Right hindlimb (tissue), 1 donor: Measurements from ENCODE around the gene ITGA5.

Experiments
- DNase-seq: peaks from one replicate; pipeline ENCODE4 v3.0.0-alpha.2; 2018

Gene ITGA5

DNA sequence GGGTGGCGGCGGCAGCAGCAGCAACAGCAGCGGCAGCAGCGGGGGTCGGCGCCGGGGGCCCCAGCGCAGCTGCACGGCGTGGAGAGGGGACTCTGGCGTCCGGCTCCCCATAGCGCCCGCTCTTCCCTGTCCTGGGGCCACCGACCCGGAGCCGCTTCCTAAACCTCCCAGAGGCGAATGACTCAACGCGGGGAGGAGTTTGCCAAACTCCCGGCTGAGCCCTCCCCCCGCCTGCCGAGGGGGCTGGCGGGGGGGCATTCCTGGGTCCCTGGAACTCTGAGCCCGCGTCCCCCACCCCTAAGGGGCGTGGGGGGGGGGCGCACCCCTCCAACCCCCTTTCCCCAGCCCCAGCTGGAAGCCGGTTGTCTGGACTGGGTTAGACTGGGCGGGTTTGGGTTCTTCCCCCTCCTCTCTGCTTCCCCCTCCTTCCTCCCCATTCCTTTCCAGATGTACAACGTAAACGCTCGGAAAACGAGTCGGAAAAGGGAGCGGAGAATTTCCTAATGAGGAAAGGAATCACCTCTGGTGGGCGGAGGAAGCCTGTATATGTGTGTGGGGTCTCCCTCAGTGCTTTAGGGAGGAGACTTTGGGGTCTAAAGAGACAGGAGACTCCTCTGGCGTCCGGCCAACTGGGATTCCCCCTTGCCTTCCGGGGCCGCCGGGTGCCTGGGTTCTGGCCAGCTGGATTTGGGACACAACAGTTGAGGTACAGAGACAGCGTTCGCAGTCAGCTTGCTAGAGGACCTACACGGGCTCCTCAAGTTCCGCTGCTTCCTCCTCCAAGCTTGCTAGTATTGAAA is at the start of gene ITGA5:
Gene ITGA5 (minus strand): TSS at position 179 of the 800 bp plus-strand sequence. CDS start 68 bp downstream, at position 111.
- DNase-seq: peak; percentile 79

DNA sequence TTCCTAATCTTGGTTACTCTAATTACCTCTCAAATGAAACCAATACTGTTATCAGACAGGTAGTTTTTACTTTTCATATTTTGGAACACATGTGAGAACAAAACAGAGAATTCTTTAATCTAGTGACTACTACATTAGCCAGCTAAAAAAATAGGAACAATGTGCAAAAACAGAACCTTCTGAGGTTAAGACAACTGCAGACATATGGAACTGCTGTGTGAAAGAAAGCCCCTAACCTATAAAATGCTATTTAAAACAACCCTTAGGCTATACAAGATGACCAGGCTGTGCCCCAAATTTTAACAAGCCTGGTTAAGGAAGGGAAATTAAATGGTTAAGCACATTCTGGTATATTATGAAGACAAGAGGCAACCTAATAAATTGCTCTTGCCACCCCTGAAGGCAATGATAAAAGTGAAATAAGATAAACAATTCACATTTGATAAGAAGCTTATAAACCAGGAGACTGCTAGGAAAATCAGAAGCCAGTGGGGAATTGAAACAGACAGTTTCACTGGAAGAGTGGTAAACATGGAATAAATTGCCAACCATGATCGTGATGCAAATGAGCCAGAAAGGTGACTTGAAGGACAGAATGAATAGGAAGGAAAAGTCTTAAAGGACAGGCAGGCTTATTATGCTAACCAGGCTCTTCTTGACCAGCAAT is 46.9 kb upstream of the ITGA5 start:
- no peak for DNase-seq

DNA sequence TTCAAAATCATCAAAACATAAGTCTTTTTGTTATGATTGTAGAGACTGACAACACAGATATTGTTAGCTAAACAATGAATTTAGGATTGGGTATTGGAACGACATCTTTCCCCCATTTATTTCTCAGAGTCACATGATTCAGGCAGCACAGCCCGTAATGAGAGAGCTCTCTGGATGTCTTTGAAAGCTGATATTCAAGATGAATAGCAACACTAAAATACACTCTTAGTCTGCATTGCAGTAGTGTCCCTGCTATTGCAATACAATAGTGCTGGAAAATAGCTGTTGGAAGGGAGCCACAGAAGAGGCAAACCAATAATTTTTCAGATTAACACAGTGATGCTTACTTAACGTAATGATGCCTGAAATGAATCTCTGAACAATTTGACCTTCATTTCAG is 44.4 kb upstream of the ITGA5 start:
- DNase-seq: no peak

DNA sequence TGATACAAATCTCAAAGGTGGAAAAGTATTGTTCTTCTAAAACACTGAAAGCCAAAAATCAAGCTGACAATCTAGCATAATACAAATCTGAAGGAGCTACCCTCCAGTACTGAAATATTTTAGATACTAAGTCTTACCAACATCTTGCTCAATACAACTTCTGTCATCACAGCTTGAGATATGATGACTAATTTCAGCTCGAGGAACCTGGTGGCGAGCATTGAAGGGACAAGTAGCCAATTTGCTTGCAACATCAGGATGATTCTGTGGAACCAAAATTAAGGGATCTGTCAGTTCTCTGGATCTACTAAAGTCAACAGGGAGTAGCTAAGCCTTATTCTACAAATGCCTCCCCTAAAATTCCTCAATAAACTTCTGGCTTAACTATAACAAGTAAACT is 44.0 kb upstream of the ITGA5 start:
- DNase-seq: no peak

DNA sequence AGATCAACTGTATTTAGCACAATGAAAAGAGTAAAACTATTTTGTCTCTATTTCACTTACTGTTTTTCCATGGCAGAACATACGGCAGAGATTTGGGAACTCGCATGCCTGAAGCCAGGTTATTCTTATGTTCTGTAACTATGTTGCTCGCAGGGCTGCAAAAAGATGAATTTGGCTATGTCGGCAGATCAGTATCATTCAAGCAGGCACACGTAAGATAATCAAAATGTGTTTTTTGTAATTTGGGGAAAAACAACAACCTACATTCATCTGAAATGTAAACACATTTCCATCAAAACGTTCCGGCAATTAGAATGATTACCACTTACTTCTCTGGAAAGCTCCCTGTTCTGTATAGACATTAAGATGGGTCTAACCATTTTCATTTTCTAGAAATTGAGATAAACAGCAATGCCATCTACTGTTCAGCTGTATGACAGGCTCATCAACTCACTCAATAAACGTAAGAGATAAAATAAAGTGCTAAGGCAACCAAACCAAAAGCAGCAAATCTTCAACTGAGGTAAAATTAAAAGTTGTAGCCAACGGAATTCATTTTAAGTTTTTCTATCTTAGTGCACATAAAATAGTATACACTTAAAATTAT is 41.4 kb upstream of the ITGA5 start:
- no peak for DNase-seq

DNA sequence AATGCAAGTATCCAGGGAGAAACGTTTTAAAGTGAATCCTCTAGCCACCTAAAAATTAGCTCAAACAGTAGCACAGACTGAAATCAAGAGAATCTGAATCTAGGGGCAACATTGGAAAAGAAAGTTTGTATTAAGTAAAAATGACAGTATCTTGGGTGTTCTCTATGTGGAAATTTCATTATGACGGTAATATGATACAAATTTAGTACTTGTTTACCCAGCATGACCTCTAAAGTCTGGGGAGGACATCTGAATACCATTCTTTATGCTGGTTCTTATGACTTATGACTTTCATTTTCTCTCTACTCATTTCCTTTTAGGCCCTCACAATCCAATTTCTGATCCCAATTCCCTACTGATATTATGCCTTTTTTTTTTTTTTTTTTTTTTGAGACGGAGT is 40.3 kb upstream of the ITGA5 start:
- DNase-seq: no peak

DNA sequence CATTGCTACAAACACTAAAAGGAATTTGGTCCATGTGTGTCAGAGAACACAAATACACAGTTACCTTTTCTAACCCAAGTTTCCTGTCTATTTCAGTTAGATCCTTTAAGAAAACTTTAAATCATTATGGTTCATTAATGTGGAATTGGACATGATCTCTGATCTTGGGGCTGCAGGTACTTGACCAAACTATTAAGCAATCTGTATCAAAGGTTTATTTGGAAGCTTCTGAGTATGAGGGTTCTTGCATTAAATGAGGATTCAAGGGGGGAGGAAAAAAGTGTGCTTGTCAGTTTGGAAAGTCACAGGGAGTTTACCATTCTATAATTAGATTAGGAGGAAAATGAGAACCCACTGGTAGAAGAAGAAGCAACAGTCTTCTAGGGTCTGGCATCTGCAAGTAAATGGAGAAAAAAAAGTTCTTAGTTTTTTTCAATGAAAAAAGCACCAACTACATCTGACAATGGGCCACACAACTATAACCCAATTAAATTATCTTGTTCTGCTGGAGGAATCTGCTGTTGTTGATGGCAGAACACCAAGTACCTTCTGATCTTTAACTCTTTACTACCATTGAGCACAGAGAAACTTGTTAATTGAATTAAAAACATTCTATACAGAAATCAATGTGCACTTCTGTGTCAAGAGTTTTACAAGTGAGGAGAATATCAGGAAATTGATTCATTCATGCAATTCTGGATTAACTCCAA is 36.8 kb upstream of the ITGA5 start:
- DNase-seq: no peak

DNA sequence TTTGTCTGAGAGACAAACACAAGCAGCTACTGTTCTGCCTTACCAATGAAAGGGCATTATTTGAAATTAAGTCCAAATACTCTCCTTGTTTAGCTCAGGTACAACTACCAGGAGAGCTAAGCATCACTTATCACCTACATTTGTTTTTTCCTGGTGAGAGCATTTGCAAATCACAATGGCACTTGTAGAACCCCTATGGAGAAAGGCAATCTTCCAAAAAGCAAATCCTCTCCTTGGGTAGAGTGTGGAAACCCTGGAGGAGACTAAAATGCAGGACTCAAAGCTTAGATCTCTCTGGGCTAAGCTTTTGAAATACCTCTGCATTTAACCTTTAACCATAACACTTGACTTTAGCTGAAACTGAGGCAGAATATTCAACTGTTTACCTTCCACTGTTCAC is 33.6 kb upstream of the ITGA5 start:
- no peak for DNase-seq

DNA sequence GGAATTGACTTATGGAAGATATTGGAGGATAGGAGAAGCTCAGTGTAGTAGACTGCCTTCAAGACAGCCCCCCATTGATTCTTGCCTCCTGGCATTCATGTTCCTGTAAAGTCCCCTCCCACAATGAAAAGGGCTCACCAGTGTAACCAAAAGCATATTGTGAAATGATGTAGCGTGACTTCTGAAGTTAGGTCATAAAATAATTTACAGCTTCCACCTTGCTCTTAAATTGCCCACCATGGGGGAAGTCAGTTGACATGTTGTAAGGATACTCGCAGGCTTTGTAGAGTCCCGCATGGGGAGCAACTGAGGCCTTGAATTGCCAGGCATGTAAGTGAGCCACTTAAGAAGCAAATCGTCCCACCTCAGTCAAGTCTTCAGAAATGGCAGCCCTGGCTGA is 29.3 kb upstream of the ITGA5 start:
- DNase-seq: no peak

DNA sequence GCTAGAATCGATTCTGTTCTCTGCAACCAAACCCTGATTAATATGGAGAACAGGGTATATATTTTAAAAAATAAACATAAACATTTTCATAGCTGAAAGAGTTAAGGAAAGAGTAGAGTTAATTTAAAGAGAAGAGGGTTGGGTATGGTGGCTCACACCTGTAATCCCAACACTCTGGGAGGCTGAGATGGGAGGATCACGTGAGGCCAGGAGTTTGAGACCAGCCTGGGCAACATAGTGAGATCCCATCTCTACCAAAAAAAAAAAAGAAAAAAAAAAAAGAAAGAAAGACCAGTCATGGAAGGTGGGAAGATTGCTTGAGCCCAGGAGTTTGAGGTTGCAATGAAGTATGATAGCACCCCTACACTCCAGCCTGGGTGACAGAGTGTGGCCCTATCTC is 28.9 kb upstream of the ITGA5 start:
- no peak for DNase-seq

DNA sequence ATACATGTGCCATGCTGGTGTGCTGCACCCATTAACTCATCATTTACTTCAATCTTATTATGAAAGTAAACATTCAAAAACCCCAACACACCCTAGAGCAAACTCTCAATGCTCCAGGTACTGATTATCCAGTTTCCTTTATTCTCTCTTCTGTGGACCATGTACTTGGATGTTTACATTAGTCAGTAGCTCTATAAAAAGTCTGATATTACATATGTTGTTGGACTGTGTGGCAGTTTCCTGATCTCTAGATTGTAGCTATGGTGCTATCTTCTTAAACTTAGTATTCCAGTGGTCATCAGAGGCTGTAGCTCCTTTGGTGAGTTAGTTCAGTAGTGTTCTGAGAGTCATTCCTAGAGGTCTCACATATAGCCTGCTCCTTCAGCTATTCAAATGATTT is 25.1 kb upstream of the ITGA5 start:
- no peak for DNase-seq

DNA sequence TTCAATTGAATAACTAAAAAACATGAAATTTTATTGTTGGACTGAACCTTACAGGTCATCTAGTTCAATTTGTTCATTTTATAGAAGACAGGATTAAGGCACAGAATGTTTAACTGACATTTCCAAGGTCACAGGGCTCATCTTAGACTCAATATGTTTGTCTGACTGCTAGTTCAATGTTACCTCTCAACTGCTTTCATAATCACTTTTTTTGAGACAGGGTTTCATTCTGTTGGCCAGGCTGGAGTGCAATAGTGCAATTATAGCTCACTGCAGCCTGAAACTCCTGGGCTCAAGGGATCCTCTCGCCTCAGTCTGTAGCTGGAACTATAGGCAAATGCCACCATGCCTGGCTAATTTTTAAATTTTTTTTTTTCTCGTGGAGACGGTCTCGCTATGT is 24.4 kb upstream of the ITGA5 start:
- no peak for DNase-seq

DNA sequence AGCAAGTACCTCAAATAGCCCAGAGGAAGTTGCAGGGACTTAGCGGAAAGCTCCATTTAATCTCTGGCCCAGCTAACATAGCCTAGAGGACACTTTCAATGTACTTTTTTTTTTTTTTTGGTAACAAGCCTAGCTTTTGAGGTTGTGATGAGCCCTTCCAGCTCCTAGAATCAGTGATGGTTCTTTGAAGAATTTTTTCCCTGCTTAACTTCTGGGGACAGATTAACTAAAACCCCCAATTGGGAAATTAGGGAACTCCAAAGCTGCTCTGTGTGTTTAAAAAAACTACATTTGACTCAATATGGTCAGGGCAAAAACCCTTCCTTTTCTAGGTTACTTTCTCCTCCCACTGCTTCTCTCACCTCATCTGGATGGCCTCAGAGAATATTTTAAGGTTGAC is 23.9 kb upstream of the ITGA5 start:
- no peak for DNase-seq

DNA sequence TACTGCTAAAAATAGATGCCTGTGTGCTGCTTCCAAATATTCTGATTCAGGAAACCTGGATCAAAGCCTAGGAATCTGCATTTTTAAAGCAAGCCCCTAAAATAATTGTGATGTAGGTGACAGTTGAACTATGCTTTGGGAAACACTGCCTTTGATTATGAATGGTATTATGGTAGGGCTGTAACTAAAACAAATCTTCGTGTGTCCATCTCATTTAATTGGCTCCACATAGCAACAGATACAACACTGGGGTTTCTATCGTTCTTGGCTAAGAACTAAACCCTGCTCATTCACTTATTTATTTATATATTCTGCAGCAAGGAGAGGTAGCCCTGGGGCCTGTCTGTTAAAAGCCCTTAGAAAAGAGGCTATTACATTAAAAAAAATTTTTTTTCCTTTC is 23.0 kb upstream of the ITGA5 start:
- no peak for DNase-seq

DNA sequence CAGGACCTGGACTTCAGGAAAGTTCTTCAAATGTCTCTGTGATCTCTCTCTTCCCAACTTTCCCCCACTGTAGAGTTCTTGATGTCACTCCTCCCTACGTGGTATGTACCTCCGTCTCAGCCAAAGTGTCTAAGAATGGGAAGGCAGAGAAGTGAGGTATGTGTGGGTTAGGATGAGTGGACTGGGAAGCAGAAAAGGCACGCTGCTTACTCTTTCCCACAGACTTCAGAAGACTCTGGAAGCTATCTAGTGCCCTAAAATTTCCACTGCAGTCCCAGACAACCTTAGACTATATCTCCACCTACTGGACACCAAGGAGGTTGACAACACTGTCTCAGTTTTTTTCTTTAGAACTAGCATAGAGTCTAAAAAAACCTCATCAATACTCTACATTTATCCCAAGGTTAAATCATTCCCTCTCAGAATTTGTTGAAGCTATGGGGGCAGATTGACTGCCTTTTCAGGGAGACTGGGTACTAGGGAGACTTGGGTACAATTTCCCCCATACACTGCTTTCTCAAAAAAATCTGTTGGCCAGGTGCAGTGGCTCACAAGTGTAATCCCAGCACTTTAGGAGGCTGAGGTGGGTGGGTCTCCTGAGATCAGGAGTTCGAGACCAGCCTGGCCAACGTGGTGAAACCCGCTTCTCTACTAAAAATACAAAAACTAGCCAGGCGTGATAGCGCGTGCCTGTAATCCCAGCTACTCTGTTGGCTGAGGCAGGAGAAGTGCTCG is 20.6 kb upstream of the ITGA5 start:
- no peak for DNase-seq

DNA sequence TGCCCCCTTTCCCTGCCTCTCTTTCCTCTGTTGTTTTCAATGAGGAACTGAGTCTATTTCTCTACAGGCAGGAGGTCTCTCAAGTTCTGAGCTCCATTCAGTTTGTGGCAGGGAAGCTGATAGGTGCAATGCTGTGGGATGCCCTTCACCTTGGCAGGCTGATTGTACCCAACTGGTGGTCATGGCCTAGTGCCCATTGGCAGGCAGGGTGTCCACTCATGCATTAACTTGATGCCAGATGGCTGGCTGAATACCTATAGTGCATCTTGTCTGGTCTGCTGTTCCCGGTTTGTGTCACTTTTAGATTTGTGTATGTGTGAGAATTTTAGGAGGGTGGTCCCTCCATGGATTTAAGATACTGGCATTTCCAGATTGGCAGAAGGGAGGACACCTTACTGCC is 20.0 kb upstream of the ITGA5 start:
- DNase-seq: no peak

DNA sequence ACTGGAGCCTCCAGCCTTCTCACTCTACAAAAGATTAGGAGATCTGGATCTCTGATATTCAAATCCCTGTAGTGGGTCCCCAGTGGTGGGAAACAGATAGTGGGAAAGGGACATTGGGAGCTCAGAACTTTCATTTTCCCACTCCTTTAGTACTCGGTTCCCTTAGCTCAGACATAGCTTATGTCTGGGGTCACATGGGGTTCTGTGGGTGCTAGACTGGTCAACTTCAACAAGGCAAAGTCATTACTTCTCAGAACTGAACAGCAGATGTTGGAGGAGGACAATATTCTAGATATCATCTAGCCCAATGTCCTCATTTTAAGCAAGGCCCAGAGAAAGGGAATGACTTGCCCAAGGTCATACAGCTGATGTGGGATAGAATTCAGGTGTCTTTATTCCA is 19.5 kb upstream of the ITGA5 start:
- DNase-seq: no peak

DNA sequence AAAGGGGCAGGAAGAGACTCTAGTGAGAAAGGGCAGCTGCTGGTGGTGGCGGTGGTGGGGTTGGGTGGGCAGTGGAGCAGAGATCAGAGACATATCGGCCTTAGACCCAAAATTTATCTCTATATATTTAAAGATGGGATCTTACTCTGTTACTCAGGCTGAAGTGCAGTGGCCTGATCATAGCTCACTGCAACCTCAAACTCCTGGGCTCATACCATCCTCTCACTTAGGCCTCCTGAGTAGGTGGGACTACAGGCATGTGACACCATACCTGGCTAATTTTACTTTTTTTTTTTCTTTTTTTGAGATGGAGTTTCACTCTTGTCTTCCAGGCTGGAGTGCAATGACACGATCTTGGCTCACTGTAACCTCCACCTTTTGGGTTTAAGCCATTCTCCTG is 18.6 kb upstream of the ITGA5 start:
- no peak for DNase-seq

DNA sequence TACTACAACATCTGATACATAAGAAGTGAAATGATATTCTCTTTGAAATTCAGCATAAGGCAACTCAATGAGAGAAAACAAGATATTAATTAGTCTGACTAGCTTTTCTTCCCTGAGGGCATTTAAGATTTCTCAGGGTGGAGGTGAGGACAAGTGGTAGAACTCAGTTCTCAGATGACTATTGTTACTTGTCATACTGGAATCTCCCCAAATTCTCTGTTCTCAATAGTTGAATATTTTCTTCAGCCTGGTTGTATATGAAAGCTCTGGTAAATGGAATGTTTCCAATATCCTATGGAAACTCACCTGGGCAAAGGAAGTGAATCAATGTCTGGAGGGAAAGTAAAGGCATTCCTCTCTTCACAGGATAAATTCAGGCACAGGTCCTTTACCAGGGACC is 18.2 kb upstream of the ITGA5 start:
- no peak for DNase-seq

DNA sequence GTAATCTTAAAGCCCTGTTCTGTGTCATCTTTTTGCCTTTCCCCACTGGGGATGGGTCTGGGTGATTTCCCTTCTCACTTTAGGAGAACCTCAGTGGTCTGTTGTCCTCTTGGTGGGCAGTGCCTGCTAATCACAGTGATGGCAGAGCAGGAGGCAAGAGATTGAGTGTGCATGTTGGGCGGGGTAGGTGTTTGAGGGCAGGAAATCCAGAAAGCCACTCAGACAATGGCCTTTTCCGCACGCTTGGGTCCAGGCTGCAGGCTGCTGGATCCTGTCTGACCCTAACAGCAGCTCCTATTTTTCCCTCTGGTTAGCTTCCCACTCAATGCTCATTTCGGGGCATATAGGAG is 13.7 kb upstream of the ITGA5 start:
- DNase-seq: no peak

DNA sequence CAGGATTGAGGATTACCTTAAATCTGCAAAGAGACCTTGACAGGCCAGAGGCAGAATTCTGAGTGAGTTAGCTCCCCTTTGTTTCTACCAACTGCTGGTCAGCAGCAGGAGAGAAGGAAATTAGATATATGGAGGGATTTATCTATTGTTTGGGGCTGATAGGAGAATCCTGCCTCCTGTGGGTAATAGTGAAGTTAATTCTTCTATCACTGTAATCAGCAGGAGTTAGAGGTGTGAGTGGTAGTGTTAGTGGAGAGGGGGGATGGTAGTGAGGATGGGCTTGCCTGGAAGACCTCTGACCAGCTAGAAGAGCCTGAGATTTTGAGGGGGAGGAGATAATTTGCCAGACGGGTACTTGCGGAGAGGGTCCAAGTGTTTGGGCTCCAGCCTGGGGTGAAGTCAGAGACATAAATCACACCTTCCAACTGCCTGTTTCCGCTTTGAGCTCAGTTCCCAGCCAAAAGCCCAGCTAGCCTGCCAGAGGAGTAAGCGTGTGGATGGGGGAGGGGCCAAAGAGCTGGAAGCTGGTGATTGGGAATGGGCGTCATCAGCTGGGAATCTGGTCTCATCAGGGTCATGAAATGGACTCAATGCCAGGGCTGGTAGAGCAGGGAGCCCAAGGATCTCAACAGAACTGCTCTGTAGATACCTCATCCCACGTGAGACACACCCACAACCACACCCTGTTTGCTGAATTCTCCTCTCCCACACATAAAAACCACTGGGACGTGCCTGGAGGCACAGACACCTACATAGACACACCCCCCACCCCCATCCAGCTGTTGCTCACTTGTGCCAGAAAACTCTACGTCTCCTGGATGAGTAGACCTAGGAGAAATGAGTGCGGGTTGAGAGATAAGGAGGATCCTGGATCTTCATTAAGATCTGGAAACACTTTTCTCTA is 13.1 kb upstream of the ITGA5 start:
- peak; percentile 71 for DNase-seq
